Motor neuron (in vitro differentiated cells): ENCODE results near the gene EIF5B. TPM values are rescaled to one million over a fixed set of nuclear protein-coding genes. Genes with fewer than 3 reads are reported as not detected.
A peak's percentile ranks its signal among the peaks of the same experiment; 100 is the strongest.
"Not testable (repeated sequence)": the region's sequence is repeated elsewhere in the genome, so short reads cannot be mapped to it uniquely, and the experiment has no call there.

Source experiments
- ATAC-seq, 8 experiments: fragments of 200-7000 bp; cut with Tn5 transposase; replicated peaks in 6 of 8; 2 replicates each; pipeline ENCODE4 v1.8.0; 2021; ENCODE audit warnings: mild to moderate bottlenecking in 8 of 8, moderate library complexity in 8 of 8
- H3K27ac ChIP-seq, 2 donors: fragments of 250-450 bp; sonication (Bioruptor Pico); 2 replicates each; pipeline ENCODE4 v1.9.0; 2021; ENCODE audit warnings: antibody characterized with exemption in 2 of 2, mild to moderate bottlenecking in 2 of 2, moderate library complexity in 1 of 2
- H3K4me1 ChIP-seq, 2 donors: fragments of 250-450 bp; sonication (Bioruptor Pico); replicated peaks in 1 of 2; 2 replicates each; pipeline ENCODE4 v1.6.1; 2021; ENCODE audit warnings: antibody characterized with exemption in 2 of 2, mild to moderate bottlenecking in 2 of 2, moderate library complexity in 1 of 2
- H3K4me3 ChIP-seq, 5 donors: fragments of 250-450 bp; sonication (Bioruptor Pico); 2 replicates each; pipeline ENCODE4 v1.9.0; 2021; ENCODE audit warnings: antibody characterized with exemption in 5 of 5, mild to moderate bottlenecking in 5 of 5, moderate library complexity in 4 of 5
- WGBS, 10 experiments: fragments of 450-650 bp; shearing (Covaris generic); methylation state at CpG; one replicate each; pipeline ENCODE4 v1.0.0; 2022; 5-methylcytosine and 5-hydroxymethylcytosine counted together
- in situ Hi-C, 9 experiments: fragments of 400-800 bp; cut with MboI; loops; one replicate each; pipeline ENCODE4 v1.15.0; 2021; ENCODE audit warnings: low sequenced_read_pairs in 9 of 9, low pct_unique_long_range_greater_than_20kb in 2 of 9; ENCODE audit not compliant: unreplicated experiment in 9 of 9
- total RNA-seq, 8 experiments: library from RNA; unstranded; fragments of 300-600 nt; gene quantifications; 2 replicates each; pipeline versions ENCODE4 v1.2.3 to v1.2.4, GENCODE V29; 2022

The EIF5B gene
- total RNA-seq = 10 to 100 TPM; 15.2 to 58.9 (median 26.7) TPM

GRCh38 chr2:99337113-99338028 lies at the start of gene EIF5B:
EIF5B (plus strand) TSS chr2:99337389; CDS start chr2:99337555, 166 bp downstream.
- peak; percentile 72 to 86 (median 84) for ATAC-seq
- in situ Hi-C loops = no loop called here
- peaks cover 5 to 7% of the 10 kb centered on the region in 2 donors for H3K4me1 ChIP-seq
- peak within 1 kb of the TSS; percentile 71 to 98 (median 79) for H3K4me3 ChIP-seq
- WGBS, 10 experiments = 0 to 8% (median 1%) methylated on average over 2 to 22 of the region's 87 CpGs; no CpG with 5 or more reads in 1 of the 10 experiments
- peak within 1 kb of the TSS; percentile 83 to 84 for H3K27ac ChIP-seq

GRCh38 chr2:99297994-99298393 lies 39.2 kb upstream of the EIF5B start:
- WGBS, 10 experiments = 40 to 100% (median 90%) methylated on average over 1 to 2 of the region's 2 CpGs; no CpG with 5 or more reads in 1 of the 10 experiments
- in situ Hi-C loops = no loop called here
- Histone ChIP-seq H3K4me1 (no peaks in the 10 kb centered on the region), H3K27ac (no peak overlapping the region), H3K4me3 (no peak overlapping the region)
- ATAC-seq = peak in 2 of 8 experiments; percentile 97 to 100

- WGBS, 10 experiments = 79 to 100% (median 93%) methylated on average over 3 to 7 of the region's 7 CpGs
- no peaks in the 10 kb centered on the region for H3K4me1 ChIP-seq
- H3K4me3 ChIP-seq = no peak overlapping the region
- no peak overlapping the region for H3K27ac ChIP-seq
- in situ Hi-C loops = no loop called here
- no peak for ATAC-seq
Observed at GRCh38 chr2:99299580-99299979, 37.6 kb upstream of the EIF5B start.

- in situ Hi-C loops, ATAC-seq, H3K4me3 ChIP-seq, H3K4me1 ChIP-seq, H3K27ac ChIP-seq: not testable (repeated sequence)
- 100% methylated on average over 1 of the region's 2 CpGs; no CpG with 5 or more reads in 9 of the 10 experiments for WGBS, 10 experiments
Observed at GRCh38 chr2:99301097-99301496, 36.1 kb upstream of the EIF5B start, which contains the start of gene LYG1. LYG1 (minus strand) TSS chr2:99301197; CDS start chr2:99295670, 5,527 bp downstream.

GRCh38 chr2:99317161-99317872 lies 19.9 kb upstream of the EIF5B start:
- Histone ChIP-seq H3K27ac (no peak overlapping the region), H3K4me3 (no peak overlapping the region), H3K4me1 (no peaks in the 10 kb centered on the region)
- WGBS, 10 experiments = 94 to 100% (median 100%) methylated on average over 1 to 9 of the region's 9 CpGs
- no peak for ATAC-seq
- in situ Hi-C loops = no loop called here

GRCh38 chr2:99317873-99318200 lies 19.4 kb upstream of the EIF5B start:
- WGBS, 10 experiments = 80 to 100% (median 95%) methylated on average over 1 to 6 of the region's 7 CpGs; no CpG with 5 or more reads in 2 of the 10 experiments
- H3K4me3 ChIP-seq, H3K4me1 ChIP-seq, ATAC-seq, in situ Hi-C loops, H3K27ac ChIP-seq: not testable (repeated sequence)

- H3K27ac ChIP-seq = no peak overlapping the region
- in situ Hi-C loops = no loop called here
- no peak overlapping the region for H3K4me3 ChIP-seq
- no peaks in the 10 kb centered on the region for H3K4me1 ChIP-seq
- ATAC-seq = no peak
- WGBS, 10 experiments = 75 to 100% (median 90%) methylated on average over 1 to 5 of the region's 5 CpGs; no CpG with 5 or more reads in 1 of the 10 experiments
Observed at GRCh38 chr2:99325384-99325783, 11.8 kb upstream of the EIF5B start.

- peak within 1 kb of the TSS; percentile 87 to 93 for H3K27ac ChIP-seq
- peaks cover 5 to 7% of the 10 kb centered on the region in 2 donors for H3K4me1 ChIP-seq
- H3K4me3 ChIP-seq = peak within 1 kb of the TSS; percentile 71 to 98 (median 79)
- in situ Hi-C loops = no loop called here
- peak; percentile 75 to 88 (median 85) for ATAC-seq
- 0 to 2% (median 0%) methylated on average over 2 to 34 of the region's 60 CpGs; no CpG with 5 or more reads in 2 of the 10 experiments for WGBS, 10 experiments
Observed at GRCh38 chr2:99335911-99336803, 1.0 kb upstream of the EIF5B start, which contains the start of gene TXNDC9. TXNDC9 (minus strand) TSS chr2:99336333; CDS start chr2:99333210, 3,123 bp downstream.

- in situ Hi-C loops = no loop called here
- 0 to 20% (median 2%) methylated on average over 1 to 8 of the region's 8 CpGs; no CpG with 5 or more reads in 2 of the 10 experiments for WGBS, 10 experiments
- H3K4me3 ChIP-seq = peak overlapping the region; percentile 58 to 98 (median 74)
- H3K27ac ChIP-seq = peak overlapping the region; percentile 83 to 84
- peaks cover 5 to 7% of the 10 kb centered on the region in 2 donors for H3K4me1 ChIP-seq
- peak; percentile 11 to 34 (median 16) for ATAC-seq
Observed at GRCh38 chr2:99336804-99337112, 431 bp upstream of the EIF5B start.

GRCh38 chr2:99338029-99338585 lies 918 bp downstream of the EIF5B start:
- in situ Hi-C loops = no loop called here
- H3K4me3 ChIP-seq = peak overlapping the region; percentile 58 to 98 (median 74)
- H3K27ac ChIP-seq = peak overlapping the region; percentile 48 to 52

GRCh38 chr2:99340669-99341236 lies 3.6 kb downstream of the EIF5B start:
- in situ Hi-C loops = no loop called here
- H3K4me1 ChIP-seq = no peaks in the 10 kb centered on the region
- no peak overlapping the region for H3K4me3 ChIP-seq
- WGBS, 10 experiments = 81 to 100% (median 94%) methylated on average over 3 to 8 of the region's 8 CpGs; no CpG with 5 or more reads in 2 of the 10 experiments
- H3K27ac ChIP-seq = no peak overlapping the region
- no peak for ATAC-seq

More at GRCh38 chr2:99338029-99338585, 918 bp downstream of the EIF5B start:
- peaks cover 5 to 7% of the 10 kb centered on the region in 2 donors for H3K4me1 ChIP-seq
- 0 to 6% (median 1%) methylated on average over 2 to 16 of the region's 17 CpGs; no CpG with 5 or more reads in 1 of the 10 experiments for WGBS, 10 experiments
- no peak for ATAC-seq

GRCh38 chr2:99342536-99342935 lies 5.3 kb downstream of the EIF5B start:
- in situ Hi-C loops = no loop called here
- Histone ChIP-seq H3K4me3 (no peak overlapping the region), H3K27ac (no peak overlapping the region), H3K4me1 (no peaks in the 10 kb centered on the region)
- WGBS, 10 experiments = 90 to 100% (median 100%) methylated on average over 1 to 2 of the region's 2 CpGs; no CpG with 5 or more reads in 1 of the 10 experiments
- no peak for ATAC-seq
